H54 (cell line): ENCODE data around the gene NXNL1.

ENCODE experiments used
- DNase-seq: peaks from one replicate; pipeline ENCODE4 v3.0.0; 2011; ENCODE audit warnings: low spot score, mixed read lengths; ENCODE audit not compliant: insufficient read length
- FAIRE-seq: peaks from 3 replicates; lab custom pipeline; 2011; peaks lifted over from hg19 to GRCh38; lab: Jason Lieb, UNC
- POLR2A ChIP-seq: IDR thresholded peaks from 2 replicates; pipeline ENCODE4 v1.6.1; 2011; ENCODE audit warnings: low read depth, mild to moderate bottlenecking, low read length

Gene NXNL1

DNA sequence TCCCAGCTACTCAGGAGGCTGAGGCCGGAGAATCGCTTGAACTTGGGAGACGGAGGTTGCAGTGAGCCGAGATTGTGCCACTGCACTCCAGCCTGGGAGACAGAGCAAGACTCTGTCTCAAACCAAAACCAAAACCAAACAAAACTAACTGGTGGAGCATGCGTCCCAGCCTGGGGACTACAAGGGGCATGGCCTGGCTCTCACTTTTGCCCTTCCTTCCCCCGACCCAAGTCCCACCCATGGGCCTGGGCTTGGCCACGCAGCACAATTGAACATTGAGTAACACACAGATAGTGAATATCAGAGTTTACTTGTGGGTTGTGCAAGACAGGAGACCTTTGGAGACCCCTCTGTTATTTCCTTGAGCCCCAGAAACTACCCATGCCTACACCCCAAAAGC, 25.5 kb downstream of the NXNL1 start:
- DNase-seq (no peak), FAIRE-seq (no peak)
- no peak for TF ChIP-seq POLR2A

DNA sequence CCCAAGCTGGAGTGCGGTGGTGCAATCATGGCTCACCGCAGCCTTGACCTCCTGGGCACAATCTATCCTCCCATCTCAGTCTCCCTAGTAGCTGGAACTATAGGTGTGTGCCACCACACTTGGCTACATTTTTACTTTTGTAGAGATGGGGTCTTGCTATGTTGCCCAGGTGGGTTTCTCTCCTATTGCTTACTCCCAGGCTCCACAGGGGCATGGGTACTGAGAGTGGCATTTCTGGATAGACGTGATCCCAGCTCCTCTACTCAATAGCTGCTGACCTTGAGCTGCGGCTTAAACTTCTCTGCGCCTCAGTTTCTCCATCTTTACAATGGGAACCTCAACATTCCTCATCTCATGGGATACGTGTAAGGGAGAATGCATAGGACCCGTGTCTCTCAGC, 29.3 kb downstream of the NXNL1 start:
- FAIRE-seq (no peak), DNase-seq (no peak)
- no peak for TF ChIP-seq POLR2A

DNA sequence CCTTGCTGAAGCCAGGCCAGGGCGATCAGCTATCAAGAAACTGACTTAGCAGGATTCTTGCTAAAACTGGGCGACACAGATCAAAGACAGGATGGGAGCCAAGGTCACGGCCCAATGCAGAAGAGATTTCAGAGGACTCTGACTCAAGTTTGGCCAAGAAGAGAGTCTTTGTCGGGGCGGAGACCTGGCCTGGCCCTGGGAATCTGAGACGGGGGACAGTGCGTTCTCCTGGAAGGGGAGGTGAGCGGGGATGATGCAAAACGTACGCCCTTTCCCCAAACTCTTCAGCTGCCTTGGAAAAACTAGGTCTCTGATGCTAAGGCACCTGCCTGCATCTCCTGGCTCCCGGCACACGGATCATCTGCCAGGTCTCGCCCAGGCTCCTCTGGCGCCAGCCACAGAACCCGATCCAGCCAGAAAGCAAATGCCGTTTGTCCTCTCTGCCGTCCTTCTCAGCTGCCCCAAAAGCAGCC, 31.0 kb downstream of the NXNL1 start:
- FAIRE-seq, result no peak
- no peak for DNase-seq
- TF ChIP-seq POLR2A, result no peak

DNA sequence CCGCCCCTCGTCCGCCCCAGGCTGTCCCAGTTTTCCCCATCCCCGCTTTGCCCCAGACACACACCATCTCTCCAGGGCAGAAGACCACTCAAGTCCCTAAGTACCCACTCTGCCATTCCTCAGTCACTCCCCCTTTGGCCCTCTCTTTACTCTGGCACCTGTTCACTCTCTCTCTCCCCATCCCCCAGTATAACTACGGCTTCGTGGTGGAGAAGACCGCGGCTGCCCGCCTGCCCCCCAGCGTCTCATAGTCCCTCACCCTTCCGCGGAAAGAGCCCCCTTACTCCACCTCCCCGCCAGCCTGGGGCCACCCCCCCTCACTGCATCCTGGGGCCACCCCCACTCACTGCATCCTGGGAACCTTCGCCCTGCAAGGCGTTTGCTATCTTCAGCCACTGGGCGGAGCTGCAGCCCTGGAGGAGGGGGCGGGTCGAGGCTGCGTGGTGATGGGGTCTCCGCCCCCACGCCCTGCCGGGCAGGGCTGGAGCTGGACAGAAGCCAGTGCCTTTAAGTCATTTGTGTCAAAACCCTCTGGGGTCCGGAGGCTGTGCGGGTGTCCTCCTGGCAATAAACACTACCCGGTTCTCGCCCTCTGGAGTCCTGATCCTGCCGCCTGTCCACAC, 35.9 kb downstream of the NXNL1 start:
- FAIRE-seq, result no peak
- DNase-seq, result no peak

DNA sequence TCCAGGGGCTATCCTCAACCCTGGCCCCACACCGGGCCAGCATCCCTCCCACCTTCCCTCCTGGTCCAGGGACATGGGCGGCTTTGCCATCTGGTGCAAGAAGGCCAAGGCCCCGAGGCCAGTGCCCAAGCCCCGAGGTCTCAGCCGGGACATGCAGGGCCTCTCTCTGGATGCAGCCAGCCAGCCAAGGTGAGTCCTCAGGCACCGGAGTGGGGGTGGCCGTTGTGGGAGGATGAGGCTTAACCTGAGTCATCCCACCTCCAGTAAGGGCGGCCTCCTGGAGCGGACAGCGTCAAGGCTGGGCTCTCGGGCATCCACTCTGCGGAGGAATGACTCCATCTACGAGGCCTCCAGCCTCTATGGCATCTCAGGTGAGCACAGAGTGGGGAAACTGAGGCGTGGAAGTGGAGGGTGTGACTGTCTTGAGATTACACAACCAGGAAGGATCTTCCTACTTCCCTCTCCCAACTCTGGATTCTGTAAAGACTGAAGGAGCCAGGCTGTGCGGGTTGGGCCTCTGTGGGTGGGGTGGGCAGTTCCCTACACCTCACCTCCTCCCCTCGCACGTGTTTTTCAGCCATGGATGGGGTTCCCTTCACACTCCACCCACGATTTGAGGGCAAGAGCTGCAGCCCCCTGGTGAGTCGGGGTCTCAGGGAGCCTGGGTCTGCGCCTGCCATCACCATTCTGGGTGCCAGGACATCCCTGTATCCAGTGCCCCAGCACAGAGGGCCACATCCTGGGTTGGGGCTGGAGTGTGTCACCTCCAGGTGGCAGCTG, 37.1 kb downstream of the NXNL1 start:
- no peak for FAIRE-seq

More for the DNA sequence above, 35.9 kb downstream of the NXNL1 start:
- no peak for TF ChIP-seq POLR2A

DNA sequence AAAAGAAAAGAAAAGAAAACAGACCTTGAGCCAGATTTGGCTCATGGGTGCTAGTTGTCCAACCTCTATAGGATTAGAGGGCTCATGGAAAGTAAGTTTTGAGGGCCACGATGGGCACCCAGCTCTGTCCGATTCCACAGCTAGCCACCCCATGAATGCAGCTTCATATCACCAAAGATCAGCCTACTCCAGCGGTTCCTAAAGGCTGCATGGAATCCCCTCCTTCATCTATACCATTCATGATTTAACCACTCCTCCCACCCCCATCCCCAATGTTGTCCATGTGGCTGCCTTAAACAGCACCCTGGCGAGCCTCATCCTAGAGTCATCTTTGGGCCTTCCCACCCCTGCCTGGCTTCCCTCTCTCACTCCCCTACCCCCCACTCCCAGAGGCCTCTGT, 38.8 kb downstream of the NXNL1 start:
- TF ChIP-seq POLR2A, result no peak
- DNase-seq, result no peak
- no peak for FAIRE-seq

More for the DNA sequence above, 37.1 kb downstream of the NXNL1 start:
- no peak for DNase-seq
- TF ChIP-seq POLR2A, result no peak

DNA sequence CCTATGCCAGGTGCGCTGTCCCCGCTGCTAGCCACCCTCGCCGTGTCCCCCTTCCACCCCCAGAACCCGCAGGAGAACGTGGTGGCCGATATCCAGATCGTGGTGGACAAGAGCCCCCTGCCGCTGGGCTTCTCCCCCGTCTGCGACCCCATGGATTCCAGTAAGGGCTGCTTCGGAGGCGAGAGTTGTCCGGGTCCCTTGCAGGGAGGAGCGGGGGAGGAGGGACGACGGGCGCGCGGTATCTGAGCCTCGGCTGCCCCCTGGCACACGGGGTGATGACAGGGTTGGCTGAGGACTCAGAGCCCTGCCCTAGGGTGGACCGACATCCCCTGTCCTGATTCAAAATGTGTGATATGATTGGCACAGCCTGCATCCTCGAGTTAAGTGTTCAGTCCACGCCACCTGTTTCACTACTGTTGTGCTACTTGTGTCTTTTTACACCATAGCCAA, 40.2 kb downstream of the NXNL1 start:
- DNase-seq, result no peak
- FAIRE-seq, result no peak
- TF ChIP-seq POLR2A, result no peak

DNA sequence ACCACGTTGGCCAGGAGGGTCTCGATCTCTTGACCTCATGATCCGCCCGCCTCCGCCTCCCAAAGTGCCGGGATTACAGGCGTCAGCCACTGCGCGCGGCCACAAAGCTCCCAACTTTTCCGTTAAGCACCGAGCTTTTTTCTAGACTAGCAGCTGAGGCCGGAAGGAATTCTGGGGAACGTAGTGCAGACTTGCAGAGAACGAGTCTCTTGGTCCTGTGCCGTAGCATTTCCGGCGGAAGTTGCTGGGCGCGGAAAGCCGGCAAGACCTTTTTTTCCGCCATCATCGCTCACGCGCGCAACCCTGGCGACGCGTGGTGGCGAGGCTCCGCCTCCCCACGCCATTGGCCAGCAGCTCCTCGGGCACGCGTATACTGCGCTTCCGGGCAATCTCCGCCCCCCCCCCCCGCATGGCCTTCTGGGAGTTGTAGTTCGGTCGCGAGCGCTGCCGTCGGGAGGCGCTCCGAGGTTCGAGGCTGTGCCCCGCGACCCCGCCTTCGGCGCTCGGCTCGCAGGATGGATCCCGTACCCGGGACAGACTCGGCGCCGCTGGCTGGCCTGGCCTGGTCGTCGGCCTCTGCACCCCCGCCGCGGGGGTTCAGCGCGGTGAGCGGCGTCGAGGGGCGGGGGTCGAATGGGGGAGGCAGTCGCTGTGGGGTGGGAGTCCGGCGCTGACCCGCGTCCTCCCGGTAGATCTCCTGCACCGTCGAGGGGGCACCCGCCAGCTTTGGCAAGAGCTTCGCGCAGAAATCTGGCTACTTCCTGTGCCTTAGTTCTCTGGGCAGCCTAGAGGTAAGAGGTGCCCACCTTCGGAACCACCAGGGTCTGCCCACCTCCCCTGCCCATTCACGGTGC, 40.9 kb downstream of the NXNL1 start, which contains the start of gene MVB12A:
Gene MVB12A, plus strand, starts transcription at position 427 of the 854 bp plus-strand sequence. Its CDS starts 89 bp downstream, at position 516.
- TF ChIP-seq POLR2A, result peak; percentile 45
- DNase-seq, result peak; percentile 96
- FAIRE-seq, result peak; percentile 93

DNA sequence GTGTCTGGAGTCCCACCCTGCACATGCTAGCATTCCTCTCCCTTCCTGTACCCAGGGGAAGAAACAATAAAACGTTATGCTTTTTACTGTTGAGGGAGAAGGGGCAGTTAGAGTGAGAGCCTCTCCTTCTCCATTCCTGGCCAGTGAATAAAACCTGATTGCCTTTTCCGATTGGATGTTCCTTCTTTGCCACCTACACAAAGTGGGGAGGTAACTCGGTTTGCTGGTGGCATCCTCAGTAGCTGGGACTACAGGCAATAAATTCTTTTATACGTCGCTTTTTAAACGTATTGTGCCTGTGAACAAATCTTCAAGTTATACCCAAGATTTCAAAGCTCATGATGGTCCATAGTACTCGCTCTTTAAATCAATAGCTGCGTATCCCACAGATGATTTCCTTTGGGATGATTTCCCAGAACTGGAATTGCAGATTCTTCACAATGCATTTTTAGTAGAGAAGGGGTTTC, 41.5 kb downstream of the NXNL1 start:
- FAIRE-seq (no peak), DNase-seq (no peak)
- no peak for TF ChIP-seq POLR2A

DNA sequence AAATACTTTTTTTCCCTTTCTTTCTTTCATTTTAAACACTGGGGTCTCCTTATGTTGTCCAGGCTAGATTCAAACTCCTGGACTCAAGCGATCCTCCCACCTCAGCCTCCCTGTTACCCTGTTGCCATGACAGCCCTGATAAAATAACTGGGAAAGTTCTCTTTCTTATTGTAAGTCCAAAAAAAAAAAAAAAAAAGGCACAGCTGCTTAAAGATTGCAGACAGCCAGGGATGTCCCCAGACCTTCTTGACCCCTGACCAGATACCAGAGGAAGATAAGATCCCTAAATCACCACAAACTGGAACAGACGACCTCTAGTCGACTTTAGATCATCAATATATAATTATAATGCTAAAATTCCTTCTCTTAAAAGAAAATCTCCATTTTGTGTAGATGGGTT, 42.0 kb downstream of the NXNL1 start:
- FAIRE-seq, result no peak
- no peak for DNase-seq
- TF ChIP-seq POLR2A, result no peak

DNA sequence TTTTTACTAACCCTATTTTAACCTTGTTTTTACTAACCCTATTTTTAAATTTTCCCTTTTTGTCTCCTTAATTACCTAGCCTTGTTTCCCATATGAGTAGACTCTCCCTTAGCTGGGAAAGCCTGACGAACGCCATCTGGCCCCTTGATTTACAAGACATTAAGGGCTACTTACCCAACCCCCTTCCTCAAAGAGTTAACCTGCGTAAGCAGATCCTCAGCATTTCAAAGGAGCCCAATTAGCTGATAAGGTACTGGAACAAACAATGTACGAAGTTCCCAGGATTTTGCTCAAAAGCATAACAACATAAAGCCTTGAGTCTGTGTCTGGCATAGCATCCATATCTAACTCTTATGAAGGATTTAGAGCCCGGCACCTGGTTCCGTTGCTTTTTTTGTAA, 45.6 kb downstream of the NXNL1 start:
- TF ChIP-seq POLR2A, result no peak
- DNase-seq, result no peak
- FAIRE-seq, result no peak

DNA sequence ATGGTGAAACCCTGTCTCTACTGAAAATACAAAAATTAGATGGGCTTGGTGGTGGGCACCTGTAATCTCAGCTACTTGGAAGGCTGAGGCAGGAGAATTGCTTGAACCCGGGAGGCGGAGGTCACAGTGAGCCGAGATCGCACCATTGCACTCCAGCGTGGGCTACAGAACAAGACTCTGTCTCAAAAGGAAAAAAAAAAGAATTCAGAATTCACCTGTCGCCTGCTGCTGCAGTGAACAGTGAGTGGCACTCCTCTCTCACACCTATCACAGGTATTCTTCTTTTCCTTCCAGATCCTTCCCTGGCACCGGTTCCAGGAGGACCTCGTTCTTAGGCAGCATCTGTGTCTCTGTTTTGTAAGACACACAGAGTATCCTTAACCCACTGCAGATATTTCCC, 46.6 kb downstream of the NXNL1 start:
- DNase-seq (no peak), FAIRE-seq (no peak)
- no peak for TF ChIP-seq POLR2A

DNA sequence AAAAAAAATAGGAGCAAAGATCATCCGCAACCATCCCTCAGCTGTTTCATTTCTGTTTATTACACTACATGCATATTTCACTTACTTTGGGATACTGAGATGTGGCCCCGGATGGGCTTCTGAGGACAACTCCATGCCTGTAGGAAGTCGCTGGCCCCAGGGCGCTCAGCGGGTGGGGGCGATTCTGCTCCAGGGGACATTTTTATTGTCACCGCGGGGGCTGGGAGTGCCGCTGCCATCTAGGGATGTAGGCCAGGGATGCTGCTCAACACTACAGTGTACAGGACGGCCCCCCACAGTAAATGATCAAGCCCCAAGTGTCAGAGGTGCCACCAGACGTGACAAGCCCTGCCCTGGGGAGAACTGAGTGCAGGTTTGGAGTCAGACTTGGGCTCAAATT, 48.9 kb downstream of the NXNL1 start:
- no peak for DNase-seq
- no peak for FAIRE-seq
- no peak for TF ChIP-seq POLR2A

DNA sequence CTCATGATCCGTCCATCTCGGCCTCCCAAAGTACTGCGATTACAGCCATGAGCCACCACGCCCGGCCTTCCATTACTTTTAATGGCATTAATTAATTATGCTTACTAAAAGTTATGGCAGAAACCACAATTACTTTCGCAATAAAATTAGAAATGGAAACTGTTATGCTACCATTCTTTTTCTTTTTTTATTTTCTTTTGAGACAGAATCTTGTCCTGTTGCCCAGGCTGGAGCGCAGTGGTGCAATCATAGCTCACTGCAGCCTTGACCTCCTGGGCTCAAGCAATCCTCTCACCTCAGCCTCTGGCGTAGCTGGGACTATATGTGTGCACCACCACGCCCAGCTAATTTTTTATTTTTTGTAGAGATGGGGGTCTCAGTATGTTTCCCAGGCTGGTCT, 50.7 kb downstream of the NXNL1 start:
- FAIRE-seq (no peak), DNase-seq (no peak)
- TF ChIP-seq POLR2A, result no peak

DNA sequence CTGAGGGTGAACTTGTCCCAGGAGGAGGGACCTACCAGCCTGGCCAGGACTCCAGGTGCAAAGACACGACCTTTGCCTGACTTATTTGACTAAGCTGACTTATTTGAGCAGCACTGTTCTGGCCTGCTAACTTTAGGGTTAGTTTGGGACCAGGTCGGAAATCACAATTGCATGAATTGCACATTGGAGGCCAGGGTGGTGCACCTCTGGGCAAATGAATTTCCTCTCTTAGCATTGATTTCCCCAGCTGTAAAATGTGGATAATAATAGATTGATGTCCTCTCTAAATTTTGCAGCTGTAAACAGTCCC, 53.9 kb downstream of the NXNL1 start:
- DNase-seq (no peak), FAIRE-seq (no peak)
- TF ChIP-seq POLR2A, result no peak
